Stimulated activated CD4-positive, alpha-beta T cell treated with anti-CD3 and anti-CD28 coated beads, Interleukin-15, amount 100 ng/mL, for 1 hour (primary cell): Measurements from ENCODE around the gene SFN.
"Not testable (repeated sequence)": the region's sequence is repeated elsewhere in the genome, so short reads cannot be mapped to it uniquely, and the experiment has no call there.

Experiments
- DNase-seq, 2 donors: peaks; one replicate each; pipeline ENCODE4 v3.0.0-alpha.2; 2020; ENCODE audit warnings: low read depth in 1 of 2, low spot score in 1 of 2

SFN gene

GRCh38 chr1:26862781-26863684, at the start of gene SFN:
TSS of gene SFN (plus strand) at chr1:26863149. CDS start at chr1:26863213, 64 bp downstream.
- DNase-seq: peak in 1 of 2 donors; percentile 10

GRCh38 chr1:26814377-26814776, 48.6 kb upstream of the SFN start:
- DNase-seq: no peak

GRCh38 chr1:26814893-26815292, 48.1 kb upstream of the SFN start:
- DNase-seq: no peak

GRCh38 chr1:26820784-26821269, 42.1 kb upstream of the SFN start:
- DNase-seq: no peak

GRCh38 chr1:26822737-26823395, 40.1 kb upstream of the SFN start:
- no peak for DNase-seq

- no peak for DNase-seq
These were observed 38.2 kb upstream of the SFN start for GRCh38 chr1:26824731-26825130.

GRCh38 chr1:26826261-26827105, 36.5 kb upstream of the SFN start, which contains the start of gene ZDHHC18:
TSS of gene ZDHHC18 (plus strand) at chr1:26826688. CDS start at chr1:26826805, 117 bp downstream.
- DNase-seq: peak; percentile 58 to 68

GRCh38 chr1:26827106-26827604, 35.8 kb upstream of the SFN start:
- DNase-seq: no peak

- no peak for DNase-seq
These were observed 35.3 kb upstream of the SFN start for GRCh38 chr1:26827663-26828062.

- no peak for DNase-seq
These were observed 34.4 kb upstream of the SFN start for GRCh38 chr1:26828411-26828991.

GRCh38 chr1:26829184-26829911, 33.6 kb upstream of the SFN start:
- DNase-seq: no peak

- DNase-seq: no peak
These were observed 31.9 kb upstream of the SFN start for GRCh38 chr1:26831059-26831458.

- DNase-seq: no peak
These were observed 31.3 kb upstream of the SFN start for GRCh38 chr1:26831546-26832248.

GRCh38 chr1:26832249-26832960, 30.5 kb upstream of the SFN start:
- no peak for DNase-seq

GRCh38 chr1:26833432-26834405, 29.2 kb upstream of the SFN start:
- peak; percentile 59 to 76 for DNase-seq

- DNase-seq: not testable (repeated sequence)
These were observed 25.3 kb upstream of the SFN start for GRCh38 chr1:26837665-26838064.
